Measurements from ENCODE around the gene ANK3. TPM values are rescaled to one million over a fixed set of nuclear protein-coding genes. Genes with fewer than 3 reads are reported as not detected.

The ANK3 gene
- total and polyA plus RNA-seq, 10 donors, result 2.0 to 133 (median 62.9) TPM

DNA sequence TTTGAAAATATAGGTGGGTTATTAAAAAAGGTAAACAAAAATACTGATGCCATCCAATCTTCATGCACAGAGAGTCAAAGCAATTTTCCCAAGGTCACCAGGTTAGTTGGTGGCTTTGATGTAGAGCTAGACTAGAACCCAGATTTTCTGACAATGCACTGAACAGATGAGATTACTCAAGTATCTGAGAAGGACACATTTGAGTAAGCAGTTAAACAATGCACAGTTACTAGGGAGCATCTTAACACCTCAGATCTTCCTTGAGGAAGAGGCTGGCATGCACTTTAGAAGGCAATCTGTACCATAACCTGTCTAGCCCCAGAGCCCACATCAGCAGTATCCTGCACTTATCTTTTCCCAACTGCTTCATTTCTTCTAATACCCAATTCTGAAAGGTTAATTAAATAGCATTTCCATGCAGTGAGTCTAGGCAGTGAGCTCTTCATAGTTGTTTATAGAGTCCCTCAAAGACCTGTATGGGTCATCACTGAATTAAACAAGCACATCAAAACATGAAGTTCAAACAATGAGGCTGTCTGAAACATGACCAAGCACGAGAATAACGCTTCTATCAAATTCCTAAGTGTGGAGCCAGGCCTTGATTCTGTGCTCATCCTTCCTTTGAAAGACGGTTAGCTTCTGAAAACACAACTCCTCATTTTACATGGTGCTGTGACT, 38.2 kb upstream of the ANK3 start:
- DNase-seq, result no peak
- Histone ChIP-seq H3K9me3 (no peaks in the 10 kb centered on the region), H3K4me1 (no peaks in the 10 kb centered on the region), H3K27ac (no peak overlapping the region), H3K27me3 (replicated peaks in 1 of 7) (no peaks in the 10 kb centered on the region), H3K36me3 (no peaks in the 10 kb centered on the region), H3K4me3 (no peak overlapping the region)
- intact Hi-C loops (cut with DNase I; ENCODE audit: low total_unique reads), result no loop called here
- TF ChIP-seq, protein P1, sequence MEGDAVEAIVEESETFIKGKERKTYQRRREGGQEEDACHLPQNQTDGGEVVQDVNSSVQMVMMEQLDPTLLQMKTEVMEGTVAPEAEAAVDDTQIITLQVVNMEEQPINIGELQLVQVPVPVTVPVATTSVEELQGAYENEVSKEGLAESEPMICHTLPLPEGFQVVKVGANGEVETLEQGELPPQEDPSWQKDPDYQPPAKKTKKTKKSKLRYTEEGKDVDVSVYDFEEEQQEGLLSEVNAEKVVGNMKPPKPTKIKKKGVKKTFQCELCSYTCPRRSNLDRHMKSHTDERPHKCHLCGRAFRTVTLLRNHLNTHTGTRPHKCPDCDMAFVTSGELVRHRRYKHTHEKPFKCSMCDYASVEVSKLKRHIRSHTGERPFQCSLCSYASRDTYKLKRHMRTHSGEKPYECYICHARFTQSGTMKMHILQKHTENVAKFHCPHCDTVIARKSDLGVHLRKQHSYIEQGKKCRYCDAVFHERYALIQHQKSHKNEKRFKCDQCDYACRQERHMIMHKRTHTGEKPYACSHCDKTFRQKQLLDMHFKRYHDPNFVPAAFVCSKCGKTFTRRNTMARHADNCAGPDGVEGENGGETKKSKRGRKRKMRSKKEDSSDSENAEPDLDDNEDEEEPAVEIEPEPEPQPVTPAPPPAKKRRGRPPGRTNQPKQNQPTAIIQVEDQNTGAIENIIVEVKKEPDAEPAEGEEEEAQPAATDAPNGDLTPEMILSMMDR (IDR thresholded peaks at IDR 0.05 in 8 of 11, conservative IDR thresholded peaks at IDR 0.05 in 3 of 11), result no peak
- TF ChIP-seq POLR2A (IDR thresholded peaks at IDR 0.05) (no peak), POLR2AphosphoS5 (IDR thresholded peaks at IDR 0.05) (no peak)
- 79 to 95% (median 84%) methylated on average over 3 of the region's 3 CpGs for WGBS, 5 donors

DNA sequence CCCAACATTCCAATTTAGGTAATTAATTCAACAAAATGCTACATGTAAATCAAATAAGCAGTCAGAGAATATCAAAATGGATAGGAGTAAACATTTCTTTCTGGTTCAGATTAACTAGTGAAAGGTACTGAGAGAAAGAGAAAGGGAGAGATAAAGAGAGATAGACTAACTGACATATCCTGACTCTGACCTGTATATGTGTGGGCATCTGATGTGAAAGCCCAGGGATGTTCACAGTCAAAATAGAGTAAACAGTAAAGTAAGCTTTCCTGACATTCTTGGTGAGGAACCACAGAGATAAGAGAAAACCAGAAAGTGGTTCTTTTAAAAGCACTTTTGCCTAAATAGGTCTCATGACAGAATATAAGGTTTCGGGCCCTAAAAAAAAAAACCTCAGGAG, 37.5 kb upstream of the ANK3 start:
- no peaks in the 10 kb centered on the region for H3K9me3 ChIP-seq
- no peak overlapping the region for H3K27ac ChIP-seq
- DNase-seq, result no peak
- no peak overlapping the region for H3K4me3 ChIP-seq
- intact Hi-C loops (cut with DNase I; ENCODE audit: low total_unique reads), result no loop called here
- H3K27me3 ChIP-seq (replicated peaks in 1 of 7), result no peaks in the 10 kb centered on the region
- TF ChIP-seq POLR2AphosphoS5 (IDR thresholded peaks at IDR 0.05) (no peak), POLR2A (IDR thresholded peaks at IDR 0.05) (no peak)
- TF ChIP-seq, protein P1 (IDR thresholded peaks at IDR 0.05 in 8 of 11, conservative IDR thresholded peaks at IDR 0.05 in 3 of 11), result no peak
- no peaks in the 10 kb centered on the region for H3K4me1 ChIP-seq
- WGBS, 5 donors, result 93 to 100% (median 94%) methylated on average over 1 of the region's 1 CpG
- no peaks in the 10 kb centered on the region for H3K36me3 ChIP-seq

DNA sequence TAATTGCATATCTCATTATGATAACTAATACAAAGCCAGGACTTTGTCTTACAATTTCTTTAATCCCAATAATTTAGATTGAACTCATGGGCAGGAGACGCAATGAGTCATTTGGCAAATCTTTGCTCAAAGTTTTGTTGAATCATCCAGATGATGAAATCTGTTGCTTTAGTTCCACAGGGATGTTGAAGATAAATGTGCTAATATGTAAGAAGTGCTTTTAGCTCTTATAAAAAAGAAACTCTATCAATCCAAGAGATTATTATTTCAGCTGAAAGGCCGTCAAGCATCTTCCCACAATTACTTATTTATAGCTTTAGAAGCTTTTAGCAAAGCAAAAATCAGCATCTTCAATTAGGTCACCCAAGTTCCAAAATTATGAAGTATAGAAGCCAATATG, 36.8 kb upstream of the ANK3 start:
- Histone ChIP-seq H3K27me3 (replicated peaks in 1 of 7) (no peaks in the 10 kb centered on the region), H3K27ac (no peak overlapping the region), H3K9me3 (no peaks in the 10 kb centered on the region), H3K4me3 (no peak overlapping the region), H3K36me3 (no peaks in the 10 kb centered on the region), H3K4me1 (no peaks in the 10 kb centered on the region)
- TF ChIP-seq, protein P1 (IDR thresholded peaks at IDR 0.05 in 8 of 11, conservative IDR thresholded peaks at IDR 0.05 in 3 of 11), result no peak
- TF ChIP-seq POLR2AphosphoS5 (IDR thresholded peaks at IDR 0.05) (no peak), POLR2A (IDR thresholded peaks at IDR 0.05) (no peak)
- DNase-seq, result no peak
- WGBS, 5 donors, result 82 to 93% (median 86%) methylated on average over 2 of the region's 2 CpGs
- intact Hi-C loops (cut with DNase I; ENCODE audit: low total_unique reads), result no loop called here

DNA sequence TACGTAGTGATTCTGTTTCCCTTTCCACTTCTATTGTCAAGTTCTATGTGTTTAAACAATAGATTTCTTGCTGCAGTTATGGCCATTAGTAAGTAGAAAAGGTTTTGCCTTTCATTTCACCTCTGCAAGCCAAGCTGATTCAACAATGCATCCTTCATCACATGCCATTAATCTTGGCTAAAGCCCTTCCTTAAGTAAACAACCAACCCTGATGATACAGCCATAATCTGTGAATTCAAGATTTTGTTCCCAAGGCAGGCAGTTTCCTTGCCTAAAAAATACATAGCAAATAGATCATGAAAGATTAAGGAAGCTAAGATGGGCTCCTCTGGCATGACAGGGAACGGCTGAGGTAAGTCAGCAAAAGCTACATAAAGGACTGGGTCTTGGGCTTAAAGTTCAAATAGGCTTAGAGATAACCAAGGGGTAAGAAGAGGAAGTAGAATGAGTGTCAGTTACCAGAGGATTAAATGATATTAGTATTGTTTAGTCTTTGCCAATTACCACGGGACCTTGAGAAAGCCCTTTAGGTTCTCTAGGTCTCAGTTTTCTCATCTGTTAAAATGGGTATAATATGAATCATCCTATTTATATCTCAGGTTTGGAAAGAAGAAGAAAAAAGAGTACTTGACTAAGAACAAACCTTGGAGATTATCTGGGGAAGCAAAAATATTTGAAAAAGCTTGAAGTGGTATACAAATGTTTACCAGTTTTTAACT, 35.9 kb upstream of the ANK3 start:
- Histone ChIP-seq H3K9me3 (no peaks in the 10 kb centered on the region), H3K4me3 (no peak overlapping the region), H3K4me1 (no peaks in the 10 kb centered on the region), H3K27ac (no peak overlapping the region), H3K27me3 (replicated peaks in 1 of 7) (no peaks in the 10 kb centered on the region), H3K36me3 (no peaks in the 10 kb centered on the region)
- 77 to 90% (median 85%) methylated on average over 3 of the region's 3 CpGs for WGBS, 5 donors
- TF ChIP-seq, protein P1 (IDR thresholded peaks at IDR 0.05 in 8 of 11, conservative IDR thresholded peaks at IDR 0.05 in 3 of 11), result no peak
- no peak for TF ChIP-seq POLR2AphosphoS5 (IDR thresholded peaks at IDR 0.05)
- TF ChIP-seq POLR2A (IDR thresholded peaks at IDR 0.05), result no peak
- DNase-seq, result no peak
- intact Hi-C loops (cut with DNase I; ENCODE audit: low total_unique reads), result no loop called here

Data from spleen (tissue), 11 donors.